WI38 (cell line): ENCODE measurements around the gene COQ7.

Experiments
- H3K4me3 ChIP-seq: 2 replicates; pipeline ENCODE4 v1.5.1; 2011; ENCODE audit warnings: low read depth, mild to moderate bottlenecking, control low read depth, low read length
- TF ChIP-seq, protein P1 (sequence below): IDR thresholded peaks from 2 replicates; pipeline ENCODE4 v1.5.1; 2012; ENCODE audit warnings: low read depth, mild to moderate bottlenecking, control low read depth, low read length

The COQ7 gene

DNA sequence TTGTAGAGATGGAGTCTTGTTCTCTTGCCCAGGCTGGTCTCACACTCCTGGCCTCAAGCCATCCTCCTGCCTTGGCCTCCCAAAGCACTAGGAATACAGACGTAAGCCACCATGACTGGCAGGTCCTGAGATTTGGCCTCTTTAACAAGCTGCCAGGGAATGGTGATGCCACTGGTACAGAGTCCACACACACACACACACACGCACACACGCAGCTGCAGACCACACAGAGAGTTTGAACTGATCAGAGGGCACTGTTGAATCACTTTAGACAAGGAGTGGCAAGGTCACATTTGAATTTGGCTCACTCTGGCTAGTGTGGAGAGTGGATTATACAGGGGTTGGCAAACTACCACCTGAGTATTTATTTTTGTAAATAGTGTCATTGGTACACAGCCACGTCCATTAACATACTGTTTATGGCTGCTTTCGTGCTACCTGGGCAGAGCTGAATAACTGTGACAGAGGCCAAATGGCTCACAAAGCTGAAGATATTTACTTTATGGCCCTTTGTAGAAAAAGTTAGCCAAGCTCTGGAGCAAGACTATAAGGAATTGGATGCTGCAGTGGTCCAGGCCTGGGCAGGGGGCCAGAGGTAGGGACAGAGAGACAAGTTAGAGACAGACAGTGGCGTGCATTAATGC lies 56.2 kb downstream of the COQ7 start:
- H3K4me3 ChIP-seq: no peak overlapping the region
- TF ChIP-seq, protein P1, sequence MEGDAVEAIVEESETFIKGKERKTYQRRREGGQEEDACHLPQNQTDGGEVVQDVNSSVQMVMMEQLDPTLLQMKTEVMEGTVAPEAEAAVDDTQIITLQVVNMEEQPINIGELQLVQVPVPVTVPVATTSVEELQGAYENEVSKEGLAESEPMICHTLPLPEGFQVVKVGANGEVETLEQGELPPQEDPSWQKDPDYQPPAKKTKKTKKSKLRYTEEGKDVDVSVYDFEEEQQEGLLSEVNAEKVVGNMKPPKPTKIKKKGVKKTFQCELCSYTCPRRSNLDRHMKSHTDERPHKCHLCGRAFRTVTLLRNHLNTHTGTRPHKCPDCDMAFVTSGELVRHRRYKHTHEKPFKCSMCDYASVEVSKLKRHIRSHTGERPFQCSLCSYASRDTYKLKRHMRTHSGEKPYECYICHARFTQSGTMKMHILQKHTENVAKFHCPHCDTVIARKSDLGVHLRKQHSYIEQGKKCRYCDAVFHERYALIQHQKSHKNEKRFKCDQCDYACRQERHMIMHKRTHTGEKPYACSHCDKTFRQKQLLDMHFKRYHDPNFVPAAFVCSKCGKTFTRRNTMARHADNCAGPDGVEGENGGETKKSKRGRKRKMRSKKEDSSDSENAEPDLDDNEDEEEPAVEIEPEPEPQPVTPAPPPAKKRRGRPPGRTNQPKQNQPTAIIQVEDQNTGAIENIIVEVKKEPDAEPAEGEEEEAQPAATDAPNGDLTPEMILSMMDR: no peak

GRCh38 chr16:19126300-19126699 lies 58.9 kb downstream of the COQ7 start:
- no peak overlapping the region for H3K4me3 ChIP-seq
- TF ChIP-seq, protein P1: no peak

- TF ChIP-seq, protein P1: no peak
- H3K4me3 ChIP-seq: no peak overlapping the region
Observed at GRCh38 chr16:19127205-19127604, 59.8 kb downstream of the COQ7 start.

DNA sequence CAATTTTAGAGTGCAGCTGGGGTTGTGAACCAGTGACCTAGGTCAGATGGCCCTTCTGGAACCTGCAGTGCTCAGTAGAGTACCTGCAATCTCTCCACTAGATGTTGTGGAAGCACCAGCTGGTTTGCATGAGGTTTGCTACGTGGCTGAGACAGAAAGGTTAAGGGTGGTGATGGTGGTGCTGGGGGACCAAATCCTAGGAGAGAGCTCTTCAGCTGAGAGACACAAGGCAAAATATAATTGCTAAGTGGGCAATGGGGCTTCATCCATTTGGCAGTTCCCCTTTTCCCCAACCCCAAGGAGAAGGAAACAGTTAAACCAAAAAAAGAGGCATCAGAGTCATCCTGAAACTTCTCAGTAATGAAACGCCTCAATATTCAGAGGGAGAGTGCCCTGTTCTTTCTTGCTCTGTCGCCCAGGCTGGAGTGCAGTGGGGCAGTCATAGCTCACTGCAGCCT lies 60.3 kb downstream of the COQ7 start:
- H3K4me3 ChIP-seq: no peak overlapping the region
- TF ChIP-seq, protein P1: no peak

GRCh38 chr16:19128454-19129200 lies 61.2 kb downstream of the COQ7 start:
- TF ChIP-seq, protein P1: no peak
- H3K4me3 ChIP-seq: no peak overlapping the region
